Stimulated activated CD4-positive, alpha-beta T cell treated with anti-CD3 and anti-CD28 coated beads, Interleukin-1b, Interleukin-23, amount 100 ng/mL, for 48 hours (primary cell): Measurements from ENCODE around the gene SPTBN4.
"Not testable (repeated sequence)": the region's sequence is repeated elsewhere in the genome, so short reads cannot be mapped to it uniquely, and the experiment has no call there.

Source experiments
- DNase-seq: peaks from one replicate; pipeline ENCODE4 v3.0.0-alpha.2; 2020

SPTBN4 gene

DNA sequence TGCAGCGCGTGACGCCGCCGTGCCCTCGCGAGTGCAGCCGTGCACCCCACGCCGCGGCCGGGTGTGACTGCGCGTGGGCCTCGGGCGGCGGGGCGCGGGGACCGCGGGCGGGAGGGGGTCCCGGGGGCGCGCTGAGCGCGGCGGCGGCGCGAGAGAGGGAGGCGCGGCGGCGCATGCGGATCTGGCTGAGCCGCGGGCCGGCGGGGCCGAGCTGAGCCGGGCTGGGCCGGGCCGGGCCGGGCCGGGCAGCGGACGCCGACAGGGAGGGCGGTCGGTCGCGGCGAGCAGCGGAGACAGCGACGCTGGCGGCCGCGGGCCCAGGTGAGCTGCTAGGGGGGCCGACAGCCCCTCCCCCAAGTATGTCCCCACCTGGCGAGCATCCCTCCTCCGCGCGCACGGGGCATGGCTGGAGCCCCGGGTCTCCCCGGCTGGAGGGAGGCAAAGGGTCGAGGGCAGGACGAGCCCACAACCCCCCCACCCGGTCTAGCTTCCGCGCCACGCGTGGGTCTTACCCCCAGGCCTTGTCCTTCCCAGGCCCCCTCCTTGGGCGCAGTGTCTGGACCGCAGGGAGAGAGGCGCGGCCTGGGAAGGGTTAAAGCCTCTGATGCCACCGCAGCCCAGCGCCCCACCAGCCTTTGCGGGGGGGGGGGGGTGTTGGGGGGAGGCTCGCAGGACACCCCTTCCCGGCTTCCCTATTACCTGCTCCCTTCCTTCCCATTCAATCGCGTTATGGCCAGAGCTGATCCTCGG lies at the start of gene SPTBN4:
Gene SPTBN4, plus strand, starts transcription at position 17 of the 750 bp plus-strand sequence. CDS start 5,621 bp downstream, outside the sequence.
- DNase-seq = no peak

DNA sequence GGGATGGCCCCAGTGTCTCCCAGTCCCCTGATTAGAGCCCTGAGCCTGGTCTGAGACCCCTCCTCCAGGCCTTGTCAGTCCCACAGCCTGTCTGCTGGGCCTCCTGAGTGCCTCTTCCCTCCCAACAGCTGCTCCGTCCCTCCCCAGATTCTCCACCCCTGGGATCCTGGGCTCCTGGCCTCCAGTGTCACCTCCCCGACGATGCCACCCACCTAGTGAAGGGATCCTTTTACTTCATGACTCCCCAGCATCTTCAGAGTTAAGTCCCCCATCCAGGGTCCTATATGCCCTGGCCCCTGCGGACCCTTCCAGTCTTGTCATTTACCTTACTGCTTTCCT lies 49.2 kb upstream of the SPTBN4 start:
- DNase-seq = no peak

DNA sequence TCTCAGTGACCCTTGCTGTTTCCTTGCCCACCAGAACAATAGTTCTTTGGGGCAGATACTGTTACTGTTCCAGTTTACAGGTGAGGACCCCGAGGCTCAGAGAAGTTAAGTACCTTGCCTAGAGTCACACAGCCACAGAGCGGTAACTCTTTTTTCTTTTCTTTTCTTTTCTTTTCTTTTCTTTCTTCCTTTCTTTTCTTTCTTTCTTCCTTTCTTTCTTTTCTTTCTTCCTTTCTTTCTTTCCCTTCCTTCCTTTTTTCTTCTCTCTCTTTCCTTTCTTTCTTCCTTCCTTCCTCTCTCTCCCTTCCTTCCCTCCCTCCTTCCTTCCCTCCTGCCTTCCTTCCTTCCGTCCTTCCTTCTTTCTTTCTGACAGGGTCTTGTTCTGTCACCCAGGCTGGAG lies 48.8 kb upstream of the SPTBN4 start:
- DNase-seq = no peak

DNA sequence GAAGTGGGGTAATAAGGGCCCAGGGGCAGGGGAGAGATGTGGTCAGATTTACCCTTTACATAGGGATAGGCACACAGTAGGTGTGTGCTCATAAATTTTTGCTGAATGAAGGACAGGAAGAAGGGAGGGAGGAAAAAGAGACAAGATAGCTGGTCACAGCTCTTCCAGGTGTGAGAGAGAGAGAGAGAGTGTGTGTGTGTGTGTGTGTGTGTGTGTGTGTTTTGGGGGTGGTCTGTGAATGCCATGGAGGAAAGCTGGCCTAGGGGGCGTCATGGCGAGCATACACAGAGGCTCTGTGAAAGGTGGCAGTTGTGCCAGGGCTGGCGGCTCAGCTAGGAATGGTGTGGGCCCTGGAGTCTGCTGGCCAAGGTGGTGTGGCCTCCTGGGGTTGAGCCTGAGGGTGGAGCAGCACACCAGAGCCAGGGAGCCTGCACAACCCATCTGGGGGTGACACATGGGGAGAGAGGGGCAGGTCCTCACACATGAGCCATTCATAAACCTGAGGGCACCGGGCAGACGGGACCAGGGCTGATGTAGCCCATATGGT lies 47.7 kb upstream of the SPTBN4 start:
- DNase-seq = no peak

DNA sequence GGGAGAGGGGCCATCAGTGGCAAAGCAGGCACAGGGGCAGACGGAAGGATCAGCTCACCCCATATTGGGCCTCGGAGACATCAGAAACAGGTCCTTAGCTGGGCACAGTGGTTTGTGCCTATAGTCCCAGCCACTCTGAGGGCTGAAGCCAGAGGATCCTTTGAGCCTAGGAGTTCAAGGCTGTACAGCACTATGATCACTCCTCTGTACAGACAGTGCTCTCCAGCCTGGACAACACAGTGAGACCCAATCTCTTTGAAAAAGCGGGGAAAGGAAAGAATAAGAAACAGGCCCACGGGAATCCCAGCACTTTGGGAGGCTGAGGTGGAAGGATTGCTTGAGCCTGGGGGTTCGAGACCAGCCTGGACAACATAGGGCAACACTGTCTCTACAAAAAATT lies 47.0 kb upstream of the SPTBN4 start:
- DNase-seq = no peak

DNA sequence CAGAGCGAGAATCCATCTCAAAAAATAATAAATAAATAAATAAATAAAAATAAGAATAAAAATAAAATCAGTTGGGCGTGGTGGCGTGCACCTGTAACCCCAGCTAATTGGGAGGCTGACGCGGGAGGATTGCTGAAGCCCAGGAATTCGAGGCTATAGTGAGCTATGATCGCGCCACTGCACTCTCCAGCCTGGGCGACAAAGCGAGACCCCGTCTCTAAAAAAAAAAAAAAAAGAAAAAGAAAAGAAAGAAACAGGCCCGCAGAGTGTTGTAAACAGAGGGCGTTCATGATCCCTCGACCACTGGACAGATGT lies 46.4 kb upstream of the SPTBN4 start:
- DNase-seq = no peak

DNA sequence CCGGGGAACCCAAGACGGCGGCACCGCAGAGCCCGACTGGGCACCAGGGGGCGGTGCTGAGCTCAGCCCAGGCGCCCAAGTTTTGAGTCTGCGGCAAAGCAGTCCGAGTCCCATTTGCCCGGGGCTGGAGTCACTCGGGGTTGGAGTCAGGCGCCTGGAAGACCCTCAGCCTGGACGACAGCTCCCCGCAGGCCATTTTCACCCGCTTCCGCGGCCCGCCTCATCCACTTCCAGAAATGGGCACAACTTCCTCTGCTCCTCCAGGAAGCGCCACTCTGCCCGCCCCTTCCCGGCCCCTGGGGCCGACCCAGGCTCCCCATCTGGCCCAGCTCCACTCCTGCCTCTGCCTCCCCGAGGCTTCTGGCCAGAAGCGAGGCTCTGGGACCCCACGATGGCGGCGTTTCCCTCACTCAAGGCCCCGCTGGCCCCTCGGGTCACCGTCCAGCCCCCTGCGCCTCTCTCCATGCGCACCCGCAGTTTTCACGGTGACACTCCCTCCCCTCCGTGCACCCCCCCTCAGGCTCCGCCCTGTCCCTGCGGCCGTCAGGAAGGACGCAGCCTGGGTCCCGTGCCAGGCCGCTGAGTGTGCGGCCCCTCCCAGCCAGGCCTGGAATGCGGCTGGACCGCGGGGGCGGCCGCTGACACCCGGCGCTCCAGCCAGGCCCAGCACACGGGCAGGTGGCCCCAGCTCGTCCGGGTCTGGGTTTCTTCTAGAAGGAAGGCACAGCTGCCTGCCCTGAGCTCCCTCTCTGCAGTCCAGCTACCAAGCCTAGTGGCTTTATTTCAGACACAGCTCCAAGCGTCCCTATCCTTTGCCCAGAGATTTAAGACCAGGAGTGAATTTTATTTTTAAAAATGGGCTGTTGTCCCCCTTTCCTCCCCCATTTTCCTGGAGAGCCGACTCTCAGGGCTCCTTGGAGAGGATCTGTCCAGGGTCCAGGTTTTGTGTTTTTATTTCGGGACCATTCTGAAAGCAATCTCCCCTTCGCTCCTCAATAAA lies 45.7 kb upstream of the SPTBN4 start:
- peak; percentile 68 for DNase-seq

DNA sequence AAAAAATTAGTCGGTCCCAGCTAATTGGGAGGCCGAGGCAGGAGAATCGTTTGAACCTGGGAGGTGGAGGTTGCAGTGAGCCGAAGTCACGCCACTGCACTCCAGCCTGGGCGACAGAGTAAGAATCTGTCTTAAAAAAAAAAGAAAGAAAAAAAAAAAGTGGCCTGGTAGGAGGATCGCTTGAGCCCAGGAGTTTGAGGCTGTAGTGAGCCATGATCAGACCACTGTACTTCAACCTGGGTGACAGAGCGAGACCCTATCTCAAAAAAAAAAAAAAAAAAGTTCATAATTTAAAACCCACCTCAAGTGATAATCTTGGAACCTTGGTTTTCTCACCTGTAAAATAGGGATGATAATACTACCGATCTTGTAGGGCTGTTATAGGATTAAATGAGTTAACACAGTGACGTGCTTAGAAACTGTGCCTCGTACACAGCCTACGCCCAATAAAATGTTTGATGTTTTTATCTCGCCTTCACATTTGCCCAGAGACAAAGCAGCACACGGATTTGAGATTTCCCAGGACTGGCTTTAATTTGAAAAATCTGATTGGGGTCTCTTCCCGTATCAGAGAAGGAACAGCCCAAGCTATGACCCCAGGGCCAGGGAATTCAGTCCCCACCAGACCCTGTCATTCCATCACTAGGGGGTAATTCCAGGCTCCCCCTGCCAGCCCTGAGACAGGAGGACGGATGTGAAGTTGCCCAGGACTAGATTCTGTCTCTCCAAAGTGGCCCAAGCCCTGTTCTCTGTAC lies 44.6 kb upstream of the SPTBN4 start:
- no peak for DNase-seq

DNA sequence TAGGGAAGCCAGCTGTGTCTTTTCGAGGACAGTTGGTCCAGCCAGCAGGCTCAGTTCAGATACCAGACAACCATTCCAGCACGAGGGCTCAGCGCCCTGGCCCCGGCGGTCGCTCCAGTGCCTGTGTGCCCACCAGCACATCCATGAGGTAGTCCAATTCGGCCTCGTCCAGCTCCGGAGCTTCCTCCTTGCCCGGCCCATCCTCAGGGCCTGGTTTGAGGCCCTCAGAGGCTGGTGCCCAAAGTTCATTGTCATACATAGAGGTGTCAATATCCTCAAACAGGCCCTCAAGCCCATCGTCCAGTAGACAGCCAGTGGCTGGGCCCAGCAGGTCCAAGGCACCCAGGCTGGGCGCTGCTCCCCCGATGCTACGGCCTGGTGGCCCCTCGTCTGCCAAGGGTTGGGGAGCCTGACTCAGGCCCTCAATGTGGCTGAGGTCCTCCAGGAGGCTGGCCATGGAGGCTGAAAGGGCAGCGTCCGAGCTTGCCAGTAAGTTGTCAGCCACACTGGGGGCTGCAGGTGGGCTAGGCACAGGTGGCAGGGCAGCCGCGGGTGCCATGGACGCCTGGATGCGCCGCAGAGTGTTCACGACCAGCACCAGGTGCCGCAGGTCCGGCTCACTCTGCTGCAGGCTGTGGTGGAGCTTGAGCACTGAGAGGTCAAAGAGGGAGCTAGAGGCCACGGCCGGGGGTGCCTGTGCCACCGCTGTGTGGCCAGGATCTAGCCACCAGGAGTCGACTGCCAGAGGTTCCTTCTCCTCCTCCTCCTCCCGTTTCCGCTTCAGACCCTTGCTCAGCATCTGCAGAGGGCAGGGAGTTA lies 43.8 kb upstream of the SPTBN4 start:
- no peak for DNase-seq

DNA sequence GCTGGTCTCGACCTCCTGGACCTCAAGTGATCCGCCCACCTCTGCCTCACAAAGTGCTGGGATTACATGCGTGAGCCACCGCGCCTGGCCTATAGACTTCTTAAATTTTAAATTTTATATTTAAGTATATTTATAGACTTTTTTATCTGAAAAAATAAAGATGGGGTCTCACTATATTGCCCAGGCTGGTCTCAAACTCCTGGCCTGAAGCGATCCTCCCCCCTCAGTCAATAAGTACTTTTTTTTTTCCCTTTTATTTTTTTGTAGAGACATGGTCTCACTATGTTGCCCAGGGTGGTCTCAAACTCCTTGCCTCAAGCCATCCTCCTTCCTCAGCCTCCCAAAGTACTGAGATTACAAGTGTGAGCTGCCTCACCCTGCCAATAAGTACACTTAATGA lies 42.9 kb upstream of the SPTBN4 start:
- DNase-seq = no peak

DNA sequence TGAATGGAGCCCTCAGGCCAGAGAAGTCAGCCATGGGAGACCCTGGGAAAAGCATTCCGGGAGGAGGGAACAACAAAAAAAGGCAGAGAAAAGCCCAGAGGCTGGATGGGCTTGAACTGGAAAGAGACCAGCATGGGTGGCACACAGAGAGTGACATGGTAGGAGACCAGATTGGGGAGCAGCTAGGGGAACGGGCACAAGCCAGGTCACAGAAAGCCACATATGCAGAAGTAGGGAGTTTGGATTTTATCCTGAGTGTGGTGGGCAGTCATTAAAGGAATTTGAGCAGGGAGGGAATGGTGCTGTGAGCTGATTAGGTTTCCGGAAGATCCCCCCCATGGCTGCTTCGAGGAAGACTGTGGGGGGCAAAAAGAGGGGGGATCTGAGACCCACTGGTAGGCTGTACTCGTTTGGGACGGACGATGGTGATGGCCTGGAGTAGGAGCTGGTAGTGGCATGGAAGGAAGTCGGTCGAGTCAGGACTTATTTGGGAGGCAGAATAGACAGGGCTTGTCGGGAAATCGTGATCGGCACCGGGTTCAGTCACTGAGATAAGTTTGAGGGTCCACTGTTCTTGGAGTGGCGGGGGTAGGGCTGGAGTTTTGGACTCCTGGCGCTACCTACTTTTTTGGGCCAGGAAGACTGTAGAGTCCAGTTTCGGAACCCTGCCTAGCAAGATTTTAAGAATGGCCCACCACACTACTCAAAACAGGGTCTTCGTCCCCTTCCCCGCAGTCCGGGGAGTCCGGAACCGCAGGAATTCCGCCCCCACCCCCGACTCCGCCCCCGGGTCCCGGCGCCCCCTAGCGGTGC lies 42.0 kb upstream of the SPTBN4 start:
- DNase-seq = no peak

DNA sequence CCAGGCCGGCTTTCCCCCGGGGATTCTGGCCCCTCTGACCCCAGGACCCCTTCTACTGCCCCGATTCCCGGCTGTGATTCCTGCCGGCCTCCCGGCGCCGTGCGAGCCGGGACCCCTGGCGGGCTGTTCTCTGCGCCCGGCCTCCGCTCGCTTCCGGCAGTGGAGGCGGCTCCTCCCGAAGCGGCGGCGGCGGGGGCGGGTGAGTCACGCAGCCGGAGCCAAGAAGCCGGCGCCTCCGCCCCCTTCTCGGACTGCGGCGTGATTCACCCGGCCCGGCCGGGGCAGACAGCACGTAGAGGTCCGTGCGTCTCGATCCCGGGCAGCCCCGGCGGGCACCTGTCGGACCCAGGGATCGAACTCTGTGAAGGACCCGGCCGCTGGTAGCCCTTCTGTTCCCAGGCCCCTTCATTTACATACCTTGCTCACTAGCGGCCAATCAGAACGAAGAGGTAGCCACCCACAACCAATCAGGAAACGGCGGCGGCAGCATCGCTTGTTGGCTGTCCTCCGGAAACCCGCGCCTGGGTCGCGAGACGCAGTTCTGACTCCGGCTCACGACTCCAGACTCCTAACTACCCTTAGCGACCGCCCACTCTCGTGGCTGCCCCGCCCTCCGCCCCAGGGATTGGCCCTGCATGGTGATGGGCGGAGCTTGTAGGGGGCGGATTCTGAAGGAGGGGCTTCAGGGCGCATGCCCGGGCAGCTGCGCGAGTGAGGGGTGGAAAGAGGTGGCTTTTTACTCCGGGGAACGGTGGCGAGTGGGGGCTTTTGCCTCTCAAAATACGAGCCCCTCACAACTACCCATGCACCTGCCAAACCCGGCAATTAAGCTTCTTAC lies 41.1 kb upstream of the SPTBN4 start, which contains the start of gene SERTAD1:
Gene SERTAD1, minus strand, starts transcription at position 543 of the 838 bp plus-strand sequence. CDS start 2,446 bp downstream, outside the sequence.
- DNase-seq = peak; percentile 100

DNA sequence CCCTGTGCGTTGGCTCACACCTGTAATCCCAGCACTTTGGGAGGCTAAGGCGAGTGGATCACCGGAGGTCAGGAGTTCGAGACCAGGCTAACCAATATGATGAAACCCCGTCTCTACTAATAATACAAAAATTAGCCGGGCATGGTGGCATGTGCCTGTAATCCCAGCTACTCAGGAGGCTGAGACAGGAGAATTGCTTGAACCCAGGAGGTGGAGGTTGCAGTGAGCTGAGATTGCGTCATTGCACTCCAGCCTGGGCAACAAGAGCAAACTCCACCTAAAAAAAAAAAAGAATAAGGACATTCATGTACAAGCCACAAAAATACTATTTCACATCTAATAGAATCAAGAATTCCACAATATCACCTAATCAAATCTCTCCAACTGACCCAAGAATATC lies 38.6 kb upstream of the SPTBN4 start:
- not testable (repeated sequence) for DNase-seq

DNA sequence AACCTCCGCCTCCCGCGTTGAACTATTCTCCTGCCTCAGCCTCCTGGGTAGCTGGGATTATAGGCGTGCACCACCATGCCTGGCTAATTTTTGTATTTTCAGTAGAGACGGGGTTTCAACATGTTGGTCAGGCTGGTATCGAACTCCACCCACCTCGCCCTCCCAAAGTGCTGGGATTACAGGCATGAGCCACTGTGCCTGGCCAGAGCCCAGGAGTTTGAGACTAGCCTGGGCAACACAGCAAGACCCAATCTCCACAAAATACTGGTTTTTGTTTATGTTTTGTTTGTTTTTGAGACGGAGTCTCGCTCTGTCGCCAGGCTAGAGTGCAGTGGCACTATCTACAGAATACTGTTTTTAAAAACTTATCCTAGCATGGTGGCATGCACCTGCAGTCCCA lies 36.6 kb upstream of the SPTBN4 start:
- DNase-seq = not testable (repeated sequence)

DNA sequence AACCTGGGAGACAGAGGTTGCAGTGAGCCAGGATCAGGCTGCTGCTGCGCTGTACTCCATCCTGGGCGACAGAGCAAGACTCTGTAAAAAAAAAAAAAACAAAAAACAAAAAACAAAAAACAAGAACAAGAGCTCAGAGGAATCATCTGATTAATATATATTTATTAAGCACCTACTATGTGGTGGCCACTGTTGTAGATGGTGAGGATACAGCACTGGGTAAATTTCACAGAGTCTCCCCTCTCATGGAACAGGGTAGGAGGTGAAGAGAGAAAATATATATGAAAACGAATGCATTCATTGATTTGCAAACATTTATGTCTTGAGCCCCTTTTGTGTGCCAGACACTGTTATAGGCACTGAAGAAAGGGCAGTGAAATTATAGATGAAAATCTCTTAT lies 35.1 kb upstream of the SPTBN4 start:
- no peak for DNase-seq

DNA sequence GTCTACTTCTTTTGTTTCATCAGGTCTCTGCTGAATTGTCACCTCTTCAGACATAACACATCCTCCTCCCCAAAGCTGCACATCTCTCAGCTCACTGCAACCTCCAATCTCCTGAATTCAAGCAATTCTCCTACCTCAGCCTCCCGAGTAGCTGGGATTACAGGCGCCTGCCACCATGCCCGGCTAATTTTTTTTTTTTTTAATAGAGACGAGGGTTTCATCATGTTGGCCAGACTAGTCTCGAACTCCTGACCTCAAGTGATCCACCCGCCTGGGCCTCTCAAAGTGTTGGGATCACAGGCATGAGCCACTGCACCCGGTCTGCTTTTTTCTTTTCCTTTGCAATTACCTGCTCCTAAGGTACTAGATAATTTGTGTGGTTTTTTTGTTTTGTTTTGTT lies 34.0 kb upstream of the SPTBN4 start:
- DNase-seq = not testable (repeated sequence)

DNA sequence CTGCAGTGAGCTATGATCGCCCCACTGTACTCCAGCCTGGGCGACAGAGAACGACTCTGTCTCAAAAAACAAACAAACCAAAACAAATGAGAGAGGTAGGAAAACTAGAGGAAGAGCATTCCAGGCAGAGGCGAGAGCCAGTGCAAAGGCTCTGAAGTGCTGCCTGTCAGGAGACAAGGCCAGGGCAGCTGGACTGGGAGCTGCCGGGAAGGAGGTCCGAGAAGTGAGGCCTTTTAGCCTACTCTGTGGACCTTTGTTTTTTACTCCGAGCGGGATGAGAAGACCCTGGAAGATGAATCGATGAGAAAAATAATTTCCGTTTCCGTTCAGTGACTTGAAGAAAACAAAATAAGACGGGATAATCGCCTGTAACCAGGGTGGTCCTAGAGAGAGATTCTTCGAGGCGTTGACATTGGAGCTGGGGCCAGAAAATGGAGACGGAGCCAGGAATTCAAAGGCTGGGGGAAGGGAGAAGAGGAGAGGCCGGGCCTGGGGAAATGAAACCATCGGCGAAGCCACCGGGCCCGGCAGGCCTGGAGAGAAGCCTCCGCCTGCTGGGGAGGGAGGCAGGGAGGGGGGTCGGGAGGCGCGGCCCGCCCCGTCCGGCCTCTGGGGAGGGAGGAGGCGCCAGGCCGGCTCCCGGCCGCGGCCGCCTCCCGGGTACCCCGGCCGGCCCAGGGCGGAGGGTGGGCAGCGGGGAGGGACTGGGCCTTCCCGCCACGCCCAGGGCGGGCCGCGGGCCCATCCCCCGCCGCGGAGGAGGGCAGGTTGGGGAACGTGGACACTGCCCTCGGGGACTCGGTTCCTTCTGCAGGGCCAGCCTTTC lies 33.2 kb upstream of the SPTBN4 start:
- peak; percentile 46 for DNase-seq

DNA sequence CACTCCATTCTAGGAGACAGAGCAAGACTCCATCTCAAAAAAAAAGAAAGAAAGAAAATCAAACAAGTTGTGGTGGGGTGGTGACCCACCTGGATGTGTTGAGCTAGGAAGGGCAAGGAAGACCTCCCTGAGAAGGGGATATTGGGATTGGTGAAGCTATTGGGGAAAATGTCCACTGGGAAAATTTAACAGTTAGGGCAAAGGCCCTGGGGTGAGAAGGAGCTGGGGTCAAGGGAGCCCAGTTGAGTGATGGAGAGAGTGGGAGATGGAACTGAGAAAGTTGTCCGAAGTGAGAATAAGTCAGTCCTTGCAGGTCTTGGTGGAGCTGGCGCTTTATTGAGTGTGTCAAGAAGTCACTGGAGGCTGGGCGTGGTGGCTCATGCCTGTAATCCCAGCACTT lies 28.5 kb upstream of the SPTBN4 start:
- no peak for DNase-seq

DNA sequence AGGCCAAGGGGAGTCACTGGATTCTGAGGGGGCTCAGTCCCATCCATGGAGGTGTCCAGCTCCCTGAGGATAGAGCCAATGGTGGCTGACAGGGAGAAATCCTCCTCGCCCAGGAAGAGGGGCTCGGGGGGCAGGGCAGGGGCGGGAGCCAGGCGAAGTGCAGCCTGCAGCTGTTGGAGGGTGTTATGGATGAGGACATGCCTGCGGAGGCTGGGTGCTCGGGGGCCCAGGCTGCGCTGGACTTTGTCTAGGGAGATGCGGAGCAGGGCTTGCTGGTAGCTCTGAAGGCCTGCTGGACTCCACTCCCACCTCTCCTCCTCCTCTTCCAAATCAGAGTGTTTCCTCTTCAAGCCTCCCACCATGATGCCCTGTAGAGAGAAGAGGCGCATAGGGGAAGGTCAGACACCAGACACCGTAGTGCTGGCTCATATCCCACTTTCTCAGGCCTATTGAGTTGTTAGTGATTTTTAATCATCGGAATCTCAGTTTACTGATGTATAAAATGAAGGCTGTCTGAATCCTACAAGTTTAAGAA lies 25.0 kb upstream of the SPTBN4 start:
- no peak for DNase-seq
